ENCODE results near the gene ERF. TPM values are rescaled to one million over a fixed set of nuclear protein-coding genes. Genes with fewer than 3 reads are reported as not detected.

The ERF gene
- total RNA-seq, 1 experiment from 2014 or later = 17.0 TPM

GRCh38 chr19:42279902-42280814, 25.2 kb upstream of the ERF start:
- Histone ChIP-seq H3K4me1 (ENCODE audit: insufficient read depth, low read length) (no peaks in the 10 kb centered on the region), H3K4me2 (ENCODE audit: low read length) (no peak overlapping the region), H3K27me3 (ENCODE audit: low read length) (no peaks in the 10 kb centered on the region), H4K20me1 (ENCODE audit: low read length) (no peaks in the 10 kb centered on the region), H3K9ac (ENCODE audit: low read length) (no peak overlapping the region), H3F3A (ENCODE audit: low read length, unreplicated experiment) (no peaks in the 10 kb centered on the region), H2AFZ (ENCODE audit: low read length) (no peak overlapping the region), H3K36me3 (ENCODE audit: low read depth, low read length) (no peaks in the 10 kb centered on the region), H3K9me3 (ENCODE audit: low read length) (no peaks in the 10 kb centered on the region), H3K27ac (ENCODE audit: low read length) (no peak overlapping the region), H3K79me2 (ENCODE audit: low read length) (no peaks in the 10 kb centered on the region), H3K9me2 (replicated peaks; ENCODE audit: low read length) (no peaks in the 10 kb centered on the region), H3K4me3 (ENCODE audit: low read length) (no peak overlapping the region)
- intact Hi-C loops (cut with micrococcal nuclease) = no loop called here
- ATAC-seq = no peak
- CTCF ChIA-PET = no interaction called here
- TF ChIP-seq EZH2phosphoT487 (IDR thresholded peaks at IDR 0.05; ENCODE audit: borderline replicate concordance, low read length) (no peak), EZH2 (IDR thresholded peaks at IDR 0.05; ENCODE audit: low read length, unreplicated experiment) (no peak), CTCF (conservative IDR thresholded peaks at IDR 0.05; ENCODE audit: low read depth, low read length) (no peak)
- POLR2A ChIA-PET (ENCODE audit: unreplicated experiment) = no interaction called here
- DNase-seq = no peak
- BruUV-seq (replicated peaks) = no TSS peak

- DNase-seq (no peak), ATAC-seq (no peak)
- H3K9me3 ChIP-seq (ENCODE audit: low read length) = no peaks in the 10 kb centered on the region
- no peaks in the 10 kb centered on the region for H3K9me2 ChIP-seq (replicated peaks; ENCODE audit: low read length)
- ChIA-PET POLR2A (ENCODE audit: unreplicated experiment) (no interaction called here), CTCF (no interaction called here)
- no peak for TF ChIP-seq EZH2phosphoT487 (IDR thresholded peaks at IDR 0.05; ENCODE audit: borderline replicate concordance, low read length)
- TF ChIP-seq CTCF (conservative IDR thresholded peaks at IDR 0.05; ENCODE audit: low read depth, low read length) = no peak
- no peak for TF ChIP-seq EZH2 (IDR thresholded peaks at IDR 0.05; ENCODE audit: low read length, unreplicated experiment)
- H3K4me2 ChIP-seq (ENCODE audit: low read length) = no peak overlapping the region
- no peak overlapping the region for H3K4me3 ChIP-seq (ENCODE audit: low read length)
- no peaks in the 10 kb centered on the region for H3K27me3 ChIP-seq (ENCODE audit: low read length)
- intact Hi-C loops (cut with micrococcal nuclease) = no loop called here
- no peak overlapping the region for H3K27ac ChIP-seq (ENCODE audit: low read length)
- no peaks in the 10 kb centered on the region for H3K79me2 ChIP-seq (ENCODE audit: low read length)
- no peaks in the 10 kb centered on the region for H4K20me1 ChIP-seq (ENCODE audit: low read length)
- no peak overlapping the region for H2AFZ ChIP-seq (ENCODE audit: low read length)
- no peak overlapping the region for H3K9ac ChIP-seq (ENCODE audit: low read length)
- no TSS peak for BruUV-seq (replicated peaks)
- H3K36me3 ChIP-seq (ENCODE audit: low read depth, low read length) = no peaks in the 10 kb centered on the region
- no peaks in the 10 kb centered on the region for H3K4me1 ChIP-seq (ENCODE audit: insufficient read depth, low read length)
- H3F3A ChIP-seq (ENCODE audit: low read length, unreplicated experiment) = no peaks in the 10 kb centered on the region
Observed at GRCh38 chr19:42279155-42279901, 24.4 kb upstream of the ERF start.

Measured in PC-3 (cell line).